B cell (primary cell): ENCODE measurements around the gene ZNF423. TPM values are rescaled to one million over a fixed set of nuclear protein-coding genes. Genes with fewer than 3 reads are reported as not detected.

ENCODE experiments used
- ATAC-seq: fragments of 200-7000 bp; cut with Tn5 transposase; one replicate; pipeline ENCODE4 v1.10.0; 2021; ENCODE audit warnings: low read depth, mild to moderate bottlenecking, moderate number of reproducible peaks, moderate library complexity
- CTCF ChIA-PET: fragments of 350-600 bp; sonication (Branson Sonifier 250); formaldehyde crosslinking; loops from one replicate; lab custom pipeline; 2021; ENCODE audit warnings: antibody characterized with exemption, inconsistent platforms; lab: Charles Lee
- POLR2A ChIA-PET: fragments of 350-600 bp; sonication (Branson Sonifier 250); formaldehyde crosslinking; loops from one replicate; lab custom pipeline; 2021; ENCODE audit warnings: antibody characterized with exemption; lab: Charles Lee
- DNase-seq: peaks from one replicate; pipeline ENCODE4 v3.0.0; 2013
- H2AFZ ChIP-seq: 2 replicates; pipeline ENCODE4 v1.6.1; 2012; ENCODE audit warnings: mild to moderate bottlenecking, low read depth, low read length; ENCODE audit not compliant: insufficient read depth, poor library complexity, severe bottlenecking
- H3K27ac ChIP-seq, 2 donors: 1 replicate in 1 of 2; 2 replicates in 1 of 2; pipeline ENCODE4 v1.5.1; 2012 to 2013; ENCODE audit warnings: low read length in 2 of 2, mild to moderate bottlenecking in 2 of 2, moderate library complexity in 1 of 2
- H3K27me3 ChIP-seq, 4 experiments: fragments of 200-600 bp in 1 of 4; sonication (generic) in 1 of 4; replicated peaks in 1 of 4; 1 replicate in 2 of 4; 2 replicates in 2 of 4; pipeline versions ENCODE4 v1.6.1 to v1.7.0; 2013 to 2016; ENCODE audit warnings: low read length in 3 of 4, mild to moderate bottlenecking in 2 of 4, mixed read lengths in 1 of 4, moderate library complexity in 1 of 4; ENCODE audit not compliant: insufficient read depth in 4 of 4, control insufficient read depth in 3 of 4; ENCODE audit errors: control extremely low read depth in 1 of 4
- H3K36me3 ChIP-seq, 2 experiments: replicated peaks in 1 of 2; 1 replicate in 1 of 2; 2 replicates in 1 of 2; pipeline versions ENCODE4 v1.6.1 to v1.7.1; 2013; ENCODE audit warnings: low read length in 1 of 2; ENCODE audit not compliant: insufficient read depth in 2 of 2, control insufficient read depth in 1 of 2; ENCODE audit errors: control extremely low read depth in 1 of 2, extremely low read depth in 1 of 2
- H3K4me1 ChIP-seq, 2 donors: fragments of 200-600 bp in 1 of 2; sonication (generic) in 1 of 2; 1 replicate in 1 of 2; 2 replicates in 1 of 2; pipeline versions ENCODE4 v1.5.1 to v1.6.1; 2013 to 2017; ENCODE audit warnings: low read length in 2 of 2; ENCODE audit not compliant: control insufficient read depth in 2 of 2, insufficient read depth in 2 of 2
- H3K4me2 ChIP-seq: replicated peaks from 2 replicates; pipeline ENCODE3; 2012; ENCODE audit warnings: mild to moderate bottlenecking, low read depth, low read length; ENCODE audit not compliant: poor library complexity, severe bottlenecking
- H3K4me3 ChIP-seq, 5 experiments: fragments of 200-600 bp in 1 of 5; sonication (generic) in 1 of 5; 1 replicate in 3 of 5; 2 replicates in 2 of 5; pipeline versions ENCODE4 v1.5.1 to v1.7.0; 2011 to 2016; ENCODE audit warnings: low read length in 4 of 5, mild to moderate bottlenecking in 4 of 5, low read depth in 2 of 5, control low read depth in 1 of 5, moderate library complexity in 1 of 5; ENCODE audit not compliant: insufficient read depth in 1 of 5; ENCODE audit errors: control extremely low read depth in 1 of 5, extremely low read depth in 1 of 5
- H3K79me2 ChIP-seq: fragments of 200-600 bp; sonication (generic); one replicate; pipeline ENCODE4 v1.6.0; 2016; ENCODE audit warnings: low read length; ENCODE audit not compliant: control insufficient read depth, insufficient read depth
- H3K9ac ChIP-seq: fragments of 200-600 bp; sonication (generic); 2 replicates; pipeline ENCODE4 v1.6.1; 2017; ENCODE audit warnings: mild to moderate bottlenecking, low read length, moderate library complexity
- H3K9me3 ChIP-seq, 3 donors: one replicate each; pipeline versions ENCODE4 v1.6.1 to v1.7.1; 2013; ENCODE audit warnings: low read length in 2 of 3; ENCODE audit not compliant: control insufficient read depth in 2 of 3, insufficient read depth in 1 of 3; ENCODE audit errors: control extremely low read depth in 1 of 3
- H4K20me1 ChIP-seq: 2 replicates; pipeline ENCODE4 v1.6.0; 2012; ENCODE audit warnings: mild to moderate bottlenecking, low read length; ENCODE audit not compliant: insufficient read depth, control insufficient read depth, poor library complexity, severe bottlenecking
- H3K27ac Mint-ChIP-seq: one replicate; pipeline ENCODE4 v1.8.0; 2021; ENCODE audit warnings: mixed read lengths
- H3K27me3 Mint-ChIP-seq: one replicate; pipeline ENCODE4 v1.8.0; 2021; ENCODE audit warnings: mixed read lengths
- H3K4me1 Mint-ChIP-seq: one replicate; pipeline ENCODE4 v1.8.0; 2021; ENCODE audit warnings: mixed read lengths
- H3K4me3 Mint-ChIP-seq: one replicate; pipeline ENCODE4 v1.8.0; 2021; ENCODE audit warnings: mixed read lengths
- H3K9me3 Mint-ChIP-seq: one replicate; pipeline ENCODE4 v1.8.0; 2022; ENCODE audit warnings: mixed read lengths; ENCODE audit not compliant: insufficient read depth
- EZH2 ChIP-seq: IDR thresholded peaks from 2 replicates; pipeline ENCODE4 v1.6.1; 2012; ENCODE audit warnings: borderline replicate concordance, low read depth, mild to moderate bottlenecking, moderate library complexity, low read length; ENCODE audit not compliant: insufficient read depth, poor library complexity, severe bottlenecking
- WGBS: methylation state at CpG from one replicate; pipeline ENCODE4 v1.1.5; 2013; ENCODE audit warnings: missing lambda C conversion rate; ENCODE audit not compliant: insufficient coverage; 5-methylcytosine and 5-hydroxymethylcytosine counted together
- intact Hi-C: fragments of 100-400 bp; cut with micrococcal nuclease; formaldehyde crosslinking; loops from one replicate; pipeline ENCODE4 v1.10.0; 2022
- polyA plus RNA-seq: library from polyadenylated mRNA; depleted of rRNA; stranded (reverse); fragments of >200 nt; gene quantifications from 2 replicates; pipeline ENCODE4 v1.2.3, GENCODE V29; 2012
- total RNA-seq, 2 donors: library from RNA; stranded (reverse); fragments of 120-200 nt in 1 of 2; gene quantifications; 1 replicate in 1 of 2; 2 replicates in 1 of 2; pipeline versions ENCODE4 v1.2.3 to v1.2.4, GENCODE V29; 2013 to 2022
- TF ChIP-seq, protein P1 (sequence below): fragments of 200-600 bp; IDR thresholded peaks from one replicate; pipeline ENCODE4 v1.8.0; 2022; ENCODE audit warnings: antibody characterized with exemption, mild to moderate bottlenecking

Gene ZNF423
- total and polyA plus RNA-seq, 2 donors (not counting 1 experiment from before 2014, with no cell fraction given), result not detected

GRCh38 chr16:49839017-49839825 is 16.7 kb downstream of the ZNF423 start:
- WGBS, result 83% methylated on average over 21 of the region's 26 CpGs
- H3K4me1 Mint-ChIP-seq, result peaks cover 21% of the 10 kb centered on the region
- Histone ChIP-seq H3K9me3 (no peaks in the 10 kb centered on the region), H3K79me2 (no peaks in the 10 kb centered on the region), H3K27ac (no peak overlapping the region), H2AFZ (no peak overlapping the region), H3K4me2 (no peak overlapping the region), H3K36me3 (no peaks in the 10 kb centered on the region), H3K27me3 (peaks cover 0 to 21% (median 6%) of the 10 kb centered on the region in 4 experiments), H3K9ac (no peak overlapping the region), H3K4me1 (peaks cover 17 to 20% of the 10 kb centered on the region in 2 donors), H3K4me3 (no peak overlapping the region), H4K20me1 (no peaks in the 10 kb centered on the region)
- no peak for ATAC-seq
- CTCF ChIA-PET, result no interaction called here
- intact Hi-C loops, result no loop called here
- peaks cover 36% of the 10 kb centered on the region for H3K27me3 Mint-ChIP-seq
- H3K4me3 Mint-ChIP-seq, result no peak overlapping the region
- H3K9me3 Mint-ChIP-seq, result no peaks in the 10 kb centered on the region
- H3K27ac Mint-ChIP-seq, result no peak overlapping the region
- DNase-seq, result no peak
- TF ChIP-seq, protein P1, sequence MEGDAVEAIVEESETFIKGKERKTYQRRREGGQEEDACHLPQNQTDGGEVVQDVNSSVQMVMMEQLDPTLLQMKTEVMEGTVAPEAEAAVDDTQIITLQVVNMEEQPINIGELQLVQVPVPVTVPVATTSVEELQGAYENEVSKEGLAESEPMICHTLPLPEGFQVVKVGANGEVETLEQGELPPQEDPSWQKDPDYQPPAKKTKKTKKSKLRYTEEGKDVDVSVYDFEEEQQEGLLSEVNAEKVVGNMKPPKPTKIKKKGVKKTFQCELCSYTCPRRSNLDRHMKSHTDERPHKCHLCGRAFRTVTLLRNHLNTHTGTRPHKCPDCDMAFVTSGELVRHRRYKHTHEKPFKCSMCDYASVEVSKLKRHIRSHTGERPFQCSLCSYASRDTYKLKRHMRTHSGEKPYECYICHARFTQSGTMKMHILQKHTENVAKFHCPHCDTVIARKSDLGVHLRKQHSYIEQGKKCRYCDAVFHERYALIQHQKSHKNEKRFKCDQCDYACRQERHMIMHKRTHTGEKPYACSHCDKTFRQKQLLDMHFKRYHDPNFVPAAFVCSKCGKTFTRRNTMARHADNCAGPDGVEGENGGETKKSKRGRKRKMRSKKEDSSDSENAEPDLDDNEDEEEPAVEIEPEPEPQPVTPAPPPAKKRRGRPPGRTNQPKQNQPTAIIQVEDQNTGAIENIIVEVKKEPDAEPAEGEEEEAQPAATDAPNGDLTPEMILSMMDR, result no peak
- TF ChIP-seq EZH2, result no peak
- POLR2A ChIA-PET, result no interaction called here

GRCh38 chr16:49838441-49839016 is 17.4 kb downstream of the ZNF423 start:
- H3K9ac ChIP-seq, result no peak overlapping the region
- peaks cover 0 to 21% (median 6%) of the 10 kb centered on the region in 4 experiments for H3K27me3 ChIP-seq
- no peak for DNase-seq
- no peak overlapping the region for H3K4me3 ChIP-seq
- H3K4me3 Mint-ChIP-seq, result no peak overlapping the region
- no peaks in the 10 kb centered on the region for H3K79me2 ChIP-seq
- no peak overlapping the region for H2AFZ ChIP-seq
- H3K4me2 ChIP-seq, result no peak overlapping the region
- ChIA-PET CTCF (interaction anchor here (0.5 kb wide), 1 partner anchor 226 kb away, joined by 3 read pairs; no protein-coding TSS in a partner anchor), POLR2A (no interaction called here)
- intact Hi-C loops, result no loop called here
- 14% methylated on average over 63 of the region's 63 CpGs for WGBS
- no peak for ATAC-seq
- no peaks in the 10 kb centered on the region for H3K9me3 ChIP-seq
- no peaks in the 10 kb centered on the region for H4K20me1 ChIP-seq
- peaks cover 17 to 20% of the 10 kb centered on the region in 2 donors for H3K4me1 ChIP-seq
- no peaks in the 10 kb centered on the region for H3K9me3 Mint-ChIP-seq
- TF ChIP-seq, protein P1, result no peak
- TF ChIP-seq EZH2, result no peak
- peaks cover 36% of the 10 kb centered on the region for H3K27me3 Mint-ChIP-seq
- H3K27ac Mint-ChIP-seq, result no peak overlapping the region
- H3K4me1 Mint-ChIP-seq, result peaks cover 23% of the 10 kb centered on the region
- H3K27ac ChIP-seq, result no peak overlapping the region
- no peaks in the 10 kb centered on the region for H3K36me3 ChIP-seq
